Hematopoietic multipotent progenitor cell treated with erythropoietin and hydrocortisone succinate and interleukin-3 and kit ligand, for 15 days (in vitro differentiated cells): ENCODE results near the gene DNASE1L2.

Experiments
- DNase-seq: peaks from one replicate; pipeline ENCODE4 v3.0.0-alpha.2; 2015; ENCODE audit warnings: low spot score

DNASE1L2 gene

GRCh38 chr16:2226245-2226793, 9.9 kb upstream of the DNASE1L2 start:
- DNase-seq = no peak

GRCh38 chr16:2226918-2227317, 9.3 kb upstream of the DNASE1L2 start:
- no peak for DNase-seq

DNA sequence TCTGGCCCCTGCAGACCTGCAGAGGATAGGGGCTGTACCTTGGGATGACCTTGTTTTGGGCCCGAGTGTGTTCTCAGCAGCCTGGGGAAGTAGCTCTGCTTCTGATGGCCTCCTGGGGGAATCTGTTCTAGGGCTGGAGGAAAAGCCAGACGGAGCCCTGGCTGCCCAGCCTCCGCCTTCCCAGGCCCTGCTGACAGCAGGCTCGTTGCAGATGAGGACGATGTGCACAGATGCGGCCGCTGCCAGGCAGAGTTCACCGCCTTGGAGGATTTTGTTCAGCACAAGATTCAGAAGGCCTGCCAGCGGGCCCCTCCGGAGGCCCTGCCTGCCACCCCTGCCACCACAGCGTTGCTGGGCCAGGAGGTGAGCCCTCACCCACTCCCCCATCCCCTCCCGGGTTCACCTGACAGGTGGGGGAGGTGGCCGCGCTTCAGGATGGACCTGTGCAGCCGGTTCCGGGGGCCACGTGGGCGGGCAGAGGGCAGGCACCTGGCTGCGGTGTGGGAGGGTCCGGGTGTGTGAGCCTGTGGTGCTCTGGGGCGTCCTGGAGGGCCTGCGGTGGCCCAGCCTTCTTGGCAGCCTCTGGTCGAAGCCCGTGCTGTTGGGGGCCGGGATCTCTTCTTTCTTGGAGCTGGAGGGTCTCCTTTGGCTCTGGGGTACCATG, 8.0 kb upstream of the DNASE1L2 start:
- no peak for DNase-seq

- no peak for DNase-seq
Observed at GRCh38 chr16:2229091-2229490, 7.2 kb upstream of the DNASE1L2 start.

DNA sequence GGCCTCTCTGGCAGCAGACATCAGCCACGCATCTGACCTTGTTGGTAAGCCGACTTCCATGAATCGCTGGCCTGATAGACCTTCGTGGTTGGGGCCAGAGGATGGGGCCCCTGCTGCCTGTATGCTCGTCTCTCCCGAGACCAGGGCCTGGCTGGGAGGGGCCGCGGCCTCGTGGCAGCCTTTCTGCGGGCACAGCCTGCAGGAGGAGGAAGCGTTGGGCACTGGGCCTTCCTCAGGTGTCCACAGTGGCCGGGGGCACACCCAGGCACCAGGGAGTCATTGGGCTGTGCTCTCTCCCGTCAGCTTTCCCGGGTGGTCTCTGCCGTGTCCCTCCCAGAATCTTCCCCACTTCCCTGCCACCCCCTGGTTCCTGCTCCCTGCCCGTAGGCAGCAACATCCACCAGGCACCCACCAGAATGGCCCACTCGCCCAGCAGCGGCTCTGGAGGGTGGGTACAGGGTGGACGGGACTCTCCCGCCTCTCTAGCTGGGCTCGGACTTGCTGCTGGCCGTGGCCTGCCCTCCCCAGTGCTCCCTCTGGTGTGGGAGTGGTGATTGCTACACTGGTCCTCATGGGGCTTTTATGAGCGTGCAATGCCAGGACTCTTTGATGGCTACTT, 6.5 kb upstream of the DNASE1L2 start:
- DNase-seq = no peak

DNA sequence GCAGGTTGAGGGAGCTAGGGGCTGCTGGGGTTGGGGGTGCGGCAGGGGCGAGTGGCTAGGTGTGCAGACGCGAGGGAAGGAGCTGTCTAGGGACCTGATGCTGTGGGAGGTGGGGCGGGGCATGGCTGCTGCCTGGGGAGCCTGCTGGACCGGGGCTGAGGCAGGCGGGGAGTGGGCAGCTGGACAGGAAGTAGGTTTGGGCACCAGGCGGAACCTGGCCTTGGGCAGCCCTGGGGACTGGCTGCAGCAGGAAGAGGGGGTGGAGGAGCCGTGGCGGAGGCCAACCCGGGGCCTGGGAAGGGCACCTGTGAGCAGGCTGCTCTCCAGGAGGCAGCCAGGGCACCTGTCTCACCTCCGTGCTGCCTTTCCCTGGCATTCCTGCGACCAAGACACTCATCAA, 5.9 kb upstream of the DNASE1L2 start:
- no peak for DNase-seq

GRCh38 chr16:2231016-2231931, 5.0 kb upstream of the DNASE1L2 start:
- DNase-seq = no peak

DNA sequence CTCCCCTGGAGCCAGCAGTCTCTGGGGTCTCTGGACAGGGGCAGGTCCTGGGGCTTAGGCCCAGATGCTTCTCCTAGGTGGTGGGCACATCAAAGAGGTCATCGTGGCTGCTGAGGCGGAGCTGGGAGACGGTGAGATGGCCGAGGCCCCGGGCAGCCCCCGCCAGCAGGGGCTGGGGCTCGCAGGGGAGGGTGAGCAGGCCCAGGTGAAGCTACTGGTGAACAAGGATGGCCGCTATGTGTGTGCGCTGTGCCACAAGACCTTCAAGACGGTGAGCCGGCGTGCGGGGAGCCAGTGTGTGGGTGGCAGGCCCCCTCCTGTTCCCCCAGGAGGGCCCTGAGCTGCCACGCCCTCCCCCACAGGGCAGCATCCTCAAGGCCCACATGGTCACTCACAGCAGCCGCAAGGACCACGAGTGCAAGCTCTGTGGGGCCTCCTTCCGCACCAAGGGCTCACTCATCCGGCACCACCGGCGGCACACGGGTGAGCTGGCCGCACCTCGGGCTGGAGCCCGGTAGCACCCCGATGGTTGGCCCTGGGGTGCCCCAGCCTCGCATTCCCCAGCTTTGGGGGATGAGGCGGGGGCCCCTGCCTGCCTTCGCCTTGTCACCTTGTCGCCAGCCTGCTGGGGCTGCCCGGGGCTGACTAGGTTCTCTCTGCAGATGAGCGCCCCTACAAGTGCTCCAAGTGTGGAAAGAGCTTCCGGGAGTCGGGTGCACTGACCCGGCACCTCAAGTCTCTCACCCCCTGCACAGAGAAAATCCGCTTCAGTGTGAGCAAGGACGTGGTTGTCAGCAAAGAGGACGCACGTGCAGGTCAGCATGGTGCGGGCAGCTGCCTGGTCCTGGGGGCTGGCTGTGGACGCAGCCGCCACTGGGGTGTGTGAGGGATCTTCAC, 3.9 kb upstream of the DNASE1L2 start:
- DNase-seq = no peak

- no peak for DNase-seq
Observed at GRCh38 chr16:2233046-2233775, 3.0 kb upstream of the DNASE1L2 start.

DNA sequence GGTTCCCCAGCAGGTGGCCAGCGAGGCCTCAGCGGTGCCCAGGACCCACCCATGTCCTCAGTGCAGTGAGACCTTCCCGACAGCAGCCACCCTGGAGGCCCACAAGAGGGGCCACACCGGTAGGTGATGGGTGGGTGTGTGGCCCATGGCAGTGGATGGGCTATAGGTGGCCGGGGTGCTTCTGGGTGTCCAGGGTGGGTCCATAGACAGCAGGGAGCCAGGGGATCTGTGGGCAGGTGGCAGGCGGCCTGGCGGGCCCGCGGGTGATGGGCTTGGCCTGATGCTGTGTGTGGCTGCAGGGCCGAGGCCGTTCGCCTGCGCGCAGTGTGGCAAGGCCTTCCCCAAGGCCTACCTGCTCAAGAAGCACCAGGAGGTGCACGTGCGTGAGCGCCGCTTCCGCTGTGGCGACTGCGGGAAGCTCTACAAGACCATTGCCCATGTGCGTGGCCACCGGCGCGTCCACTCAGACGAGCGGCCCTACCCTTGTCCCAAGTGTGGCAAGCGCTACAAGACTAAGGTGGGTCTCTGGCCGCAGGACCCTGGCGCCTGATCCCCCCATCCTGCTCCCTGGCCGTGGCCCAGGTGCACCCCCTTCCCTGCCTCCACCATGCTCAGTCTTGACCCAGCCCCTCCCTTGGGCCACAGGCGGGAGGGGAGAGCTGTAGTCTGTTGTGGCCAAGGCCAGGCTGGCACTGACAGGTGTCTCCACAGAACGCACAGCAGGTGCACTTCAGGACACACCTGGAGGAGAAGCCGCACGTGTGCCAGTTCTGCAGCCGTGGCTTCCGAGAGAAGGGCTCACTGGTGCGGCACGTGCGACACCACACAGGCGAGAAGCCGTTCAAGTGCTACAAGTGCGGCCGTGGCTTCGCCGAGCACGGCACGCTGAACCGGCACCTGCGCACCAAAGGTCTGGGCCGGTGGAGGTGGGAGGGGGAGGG, 2.1 kb upstream of the DNASE1L2 start:
- DNase-seq = no peak

DNA sequence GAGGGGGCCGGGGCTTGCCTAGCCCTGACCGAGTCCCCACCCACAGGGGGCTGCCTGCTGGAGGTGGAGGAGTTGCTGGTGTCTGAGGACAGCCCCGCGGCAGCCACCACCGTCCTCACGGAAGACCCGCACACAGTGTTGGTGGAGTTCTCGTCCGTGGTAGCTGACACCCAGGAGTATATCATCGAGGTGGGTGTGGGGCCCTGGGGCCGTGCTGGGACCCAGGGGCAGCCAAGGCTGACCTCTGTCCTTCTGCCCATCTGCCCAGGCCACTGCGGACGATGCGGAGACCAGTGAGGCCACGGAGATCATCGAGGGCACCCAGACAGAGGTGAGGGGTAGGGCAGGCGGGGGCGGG, 1.5 kb upstream of the DNASE1L2 start:
- DNase-seq = no peak

- no peak for DNase-seq
Observed at GRCh38 chr16:2235234-2235651, 1.0 kb upstream of the DNASE1L2 start.

DNA sequence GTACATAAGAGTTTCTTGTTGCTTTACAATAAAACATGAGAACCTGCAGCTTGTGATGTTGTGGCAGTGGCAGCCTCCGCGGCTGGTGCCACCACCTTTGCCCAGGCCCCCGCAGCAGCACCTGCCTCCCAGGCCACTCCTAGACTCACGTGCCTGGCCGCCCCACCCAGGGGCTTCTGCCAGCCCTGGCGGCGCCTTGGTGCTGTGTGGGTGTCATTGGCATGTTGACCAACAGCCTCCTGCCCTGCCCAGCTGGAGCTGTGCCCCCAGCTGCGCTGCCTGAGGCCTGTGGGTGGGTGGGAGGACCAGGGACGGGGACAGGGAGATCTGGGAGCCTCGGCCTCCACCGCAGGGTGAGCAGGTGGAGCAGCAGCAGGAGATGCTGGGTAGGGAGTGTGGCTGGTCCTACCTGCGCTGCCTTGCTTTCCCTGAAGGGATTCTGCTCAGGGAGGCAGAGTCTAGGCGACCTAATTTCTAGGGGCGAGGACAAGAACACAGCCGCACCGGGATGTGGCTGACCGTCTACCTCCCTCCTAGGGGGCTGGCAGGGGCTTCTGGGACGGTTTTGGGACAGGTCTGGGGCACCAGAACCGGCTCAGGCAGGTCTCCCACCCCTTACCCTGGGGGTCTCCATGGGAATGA, 428 bp upstream of the DNASE1L2 start:
- no peak for DNase-seq

DNA sequence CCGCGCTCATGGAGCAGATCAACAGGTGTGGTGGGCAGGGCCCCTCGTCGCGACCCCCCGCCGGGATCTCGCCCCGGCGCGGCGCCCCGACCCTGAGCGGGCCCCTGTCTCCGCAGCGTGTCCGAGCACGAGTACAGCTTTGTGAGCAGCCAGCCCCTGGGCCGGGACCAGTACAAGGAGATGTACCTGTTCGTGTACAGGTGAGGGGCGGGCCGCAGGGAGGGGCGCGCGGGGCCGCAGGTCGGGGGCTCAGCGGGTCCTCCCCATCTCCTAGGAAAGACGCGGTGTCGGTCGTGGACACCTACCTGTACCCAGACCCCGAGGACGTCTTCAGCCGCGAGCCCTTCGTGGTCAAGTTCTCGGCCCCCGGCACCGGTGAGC, 848 bp downstream of the DNASE1L2 start:
- DNase-seq = no peak

GRCh38 chr16:2237493-2238149, 1.4 kb downstream of the DNASE1L2 start:
- no peak for DNase-seq

DNA sequence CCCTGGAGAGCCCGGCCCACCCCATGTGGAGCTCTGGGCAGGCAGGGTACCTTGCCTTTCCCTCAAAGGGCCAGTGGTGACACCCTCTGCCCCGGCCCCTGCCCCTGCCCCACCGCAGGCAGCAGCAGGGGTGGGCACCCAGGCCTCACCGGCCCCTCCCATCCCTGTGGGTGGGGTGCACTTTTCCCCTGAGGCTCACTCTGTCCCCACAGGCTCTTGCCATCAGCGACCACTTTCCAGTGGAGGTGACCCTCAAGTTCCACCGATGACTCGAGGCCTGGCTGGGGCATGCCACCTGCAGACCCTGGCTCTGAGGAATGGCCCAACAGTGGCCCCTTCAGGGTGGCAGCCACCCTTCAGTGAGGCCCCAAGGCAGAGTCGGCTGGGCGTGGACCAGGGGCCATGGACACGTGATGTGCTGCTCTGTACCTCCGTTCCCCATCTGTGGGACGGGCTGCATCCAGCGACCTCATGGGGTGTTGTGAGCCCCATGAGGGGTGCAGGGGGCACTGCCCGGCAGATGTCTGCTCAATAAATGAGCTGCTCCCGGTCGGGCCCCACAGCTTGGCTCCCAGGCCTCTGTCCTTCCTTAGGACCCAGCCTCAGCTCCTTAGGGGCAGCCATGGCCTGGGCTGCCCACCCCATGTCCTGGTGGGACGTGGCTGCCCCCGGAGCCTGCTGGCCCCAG, 2.0 kb downstream of the DNASE1L2 start:
- DNase-seq = no peak

DNA sequence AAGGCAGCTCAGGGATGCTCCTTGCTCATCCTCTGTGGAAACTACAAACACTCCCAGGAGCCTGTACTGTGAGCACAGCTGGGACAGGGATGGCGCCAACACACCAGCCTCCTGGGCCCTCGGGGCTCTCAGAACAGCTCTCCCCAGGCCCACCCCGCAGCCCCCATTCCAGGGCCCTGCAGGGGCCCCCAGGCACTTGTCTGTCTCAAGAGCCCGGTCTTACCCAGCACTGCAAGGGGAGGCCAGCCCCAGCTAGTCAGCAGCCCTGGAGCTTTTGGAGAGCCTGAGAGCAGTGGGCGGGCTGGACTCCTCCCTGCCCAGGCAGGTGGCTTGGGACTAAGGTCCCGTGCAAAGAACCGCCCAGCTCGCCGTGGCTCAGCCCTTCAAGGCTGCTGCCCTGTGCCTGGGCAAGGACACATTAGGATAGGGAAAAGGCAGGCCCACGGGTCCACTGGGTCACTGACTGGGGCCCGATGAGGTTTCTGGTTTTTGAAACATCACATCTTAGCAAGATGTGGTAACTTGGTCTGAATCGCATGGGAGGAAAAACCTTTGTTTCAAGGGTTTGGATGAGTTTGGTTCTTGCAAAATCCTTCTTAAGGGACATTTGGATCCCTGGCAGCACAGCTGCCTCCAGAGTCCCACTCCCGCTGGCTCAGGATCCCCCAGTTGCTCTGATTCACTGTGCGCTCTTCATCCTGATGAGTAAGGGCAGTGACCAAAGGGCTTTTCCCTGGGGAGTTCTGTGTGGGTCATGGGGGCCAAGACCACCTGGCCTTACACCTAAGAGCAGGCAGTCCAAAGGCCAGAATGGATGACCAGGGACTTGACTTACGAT, 2.8 kb downstream of the DNASE1L2 start:
- no peak for DNase-seq
